ENCODE data around the gene BET1.

DNA sequence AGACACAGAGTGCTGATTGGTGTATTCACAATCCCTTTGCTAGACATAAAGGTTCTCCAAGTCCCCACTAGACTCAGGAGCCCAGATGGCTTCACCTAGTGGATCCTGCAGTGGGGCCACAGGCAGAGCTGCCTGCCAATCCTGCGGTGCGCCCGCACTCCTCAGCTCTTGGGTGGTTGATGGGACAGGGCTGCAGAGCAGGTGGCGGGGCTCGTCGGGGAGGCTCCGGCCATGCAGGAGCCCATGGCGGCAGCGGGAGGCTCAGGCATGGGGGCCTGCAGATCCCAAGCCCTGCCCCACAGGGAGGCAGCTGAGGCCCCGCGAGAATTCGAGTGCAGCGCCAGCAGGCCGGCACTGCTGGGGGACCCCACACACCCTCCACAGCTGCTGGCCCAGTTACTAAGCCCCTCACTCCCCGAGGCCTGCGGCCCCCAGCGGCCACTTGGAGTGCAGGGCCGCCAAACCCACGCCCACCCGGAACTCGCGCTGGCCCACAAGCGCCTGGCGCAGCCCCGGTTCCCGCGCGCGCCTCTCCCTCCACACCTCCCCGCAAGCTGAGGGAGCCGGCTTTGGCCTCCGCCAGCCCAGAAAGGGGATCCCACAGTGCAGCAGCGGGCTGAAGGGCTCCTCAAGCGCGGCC, 7.7 kb upstream of the BET1 start:
- TF ChIP-seq POLR2A (IDR thresholded peaks at IDR 0.05), result no peak
- TF ChIP-seq, protein P1, sequence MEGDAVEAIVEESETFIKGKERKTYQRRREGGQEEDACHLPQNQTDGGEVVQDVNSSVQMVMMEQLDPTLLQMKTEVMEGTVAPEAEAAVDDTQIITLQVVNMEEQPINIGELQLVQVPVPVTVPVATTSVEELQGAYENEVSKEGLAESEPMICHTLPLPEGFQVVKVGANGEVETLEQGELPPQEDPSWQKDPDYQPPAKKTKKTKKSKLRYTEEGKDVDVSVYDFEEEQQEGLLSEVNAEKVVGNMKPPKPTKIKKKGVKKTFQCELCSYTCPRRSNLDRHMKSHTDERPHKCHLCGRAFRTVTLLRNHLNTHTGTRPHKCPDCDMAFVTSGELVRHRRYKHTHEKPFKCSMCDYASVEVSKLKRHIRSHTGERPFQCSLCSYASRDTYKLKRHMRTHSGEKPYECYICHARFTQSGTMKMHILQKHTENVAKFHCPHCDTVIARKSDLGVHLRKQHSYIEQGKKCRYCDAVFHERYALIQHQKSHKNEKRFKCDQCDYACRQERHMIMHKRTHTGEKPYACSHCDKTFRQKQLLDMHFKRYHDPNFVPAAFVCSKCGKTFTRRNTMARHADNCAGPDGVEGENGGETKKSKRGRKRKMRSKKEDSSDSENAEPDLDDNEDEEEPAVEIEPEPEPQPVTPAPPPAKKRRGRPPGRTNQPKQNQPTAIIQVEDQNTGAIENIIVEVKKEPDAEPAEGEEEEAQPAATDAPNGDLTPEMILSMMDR (IDR thresholded peaks at IDR 0.05), result no peak

All from esophagus squamous epithelium (tissue), 4 donors.